ENCODE results near the gene CERK. TPM values are rescaled to one million over a fixed set of nuclear protein-coding genes. Genes with fewer than 3 reads are reported as not detected.
A peak's percentile ranks its signal among the peaks of the same experiment; 100 is the strongest.

The CERK gene
- total RNA-seq, 1 donor = 38.9 TPM

DNA sequence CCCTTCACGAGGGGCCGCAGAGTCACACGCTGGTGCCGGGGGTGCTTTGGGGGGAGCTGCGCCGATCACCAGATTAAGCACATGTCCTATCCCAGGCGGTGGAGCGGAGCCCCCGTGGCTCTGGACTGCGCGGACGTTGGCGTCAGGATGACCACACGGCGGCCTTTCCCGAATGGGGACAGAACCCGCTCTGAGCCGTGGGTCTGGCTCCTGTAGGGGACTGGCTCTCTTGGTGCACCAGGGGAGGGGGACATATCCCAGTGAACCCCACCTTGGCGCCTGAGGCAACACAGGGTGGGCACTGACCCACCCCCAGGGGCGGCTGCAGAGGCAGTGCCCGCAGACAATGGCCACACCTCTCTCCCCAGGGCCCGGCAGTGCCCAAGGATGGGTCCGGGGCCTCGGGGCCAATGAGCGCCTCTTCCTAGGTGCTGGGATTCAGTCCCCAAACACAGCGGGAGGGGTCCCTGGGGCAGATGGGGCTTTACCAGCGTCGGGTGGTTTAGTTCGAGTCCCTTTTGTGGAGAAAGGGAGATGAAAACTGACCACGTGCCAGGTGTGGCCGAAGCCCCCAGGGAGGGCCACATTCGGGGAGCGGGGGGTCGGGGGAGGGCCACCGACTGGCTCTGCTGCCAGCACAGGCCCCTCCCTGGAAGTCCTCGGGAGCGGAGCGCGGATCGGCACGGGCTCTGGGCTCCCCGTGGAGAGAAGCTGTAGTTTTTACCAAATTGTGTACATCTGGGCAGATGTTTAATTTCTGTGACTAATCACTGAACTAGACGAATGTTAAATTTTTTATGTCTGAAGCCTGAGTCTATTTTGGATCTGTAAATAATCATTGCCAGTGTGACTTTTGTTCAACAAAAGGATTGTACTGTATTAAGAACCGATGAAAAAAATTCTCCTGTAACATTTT, 59.0 kb downstream of the CERK start:
- TF ChIP-seq, protein P1, sequence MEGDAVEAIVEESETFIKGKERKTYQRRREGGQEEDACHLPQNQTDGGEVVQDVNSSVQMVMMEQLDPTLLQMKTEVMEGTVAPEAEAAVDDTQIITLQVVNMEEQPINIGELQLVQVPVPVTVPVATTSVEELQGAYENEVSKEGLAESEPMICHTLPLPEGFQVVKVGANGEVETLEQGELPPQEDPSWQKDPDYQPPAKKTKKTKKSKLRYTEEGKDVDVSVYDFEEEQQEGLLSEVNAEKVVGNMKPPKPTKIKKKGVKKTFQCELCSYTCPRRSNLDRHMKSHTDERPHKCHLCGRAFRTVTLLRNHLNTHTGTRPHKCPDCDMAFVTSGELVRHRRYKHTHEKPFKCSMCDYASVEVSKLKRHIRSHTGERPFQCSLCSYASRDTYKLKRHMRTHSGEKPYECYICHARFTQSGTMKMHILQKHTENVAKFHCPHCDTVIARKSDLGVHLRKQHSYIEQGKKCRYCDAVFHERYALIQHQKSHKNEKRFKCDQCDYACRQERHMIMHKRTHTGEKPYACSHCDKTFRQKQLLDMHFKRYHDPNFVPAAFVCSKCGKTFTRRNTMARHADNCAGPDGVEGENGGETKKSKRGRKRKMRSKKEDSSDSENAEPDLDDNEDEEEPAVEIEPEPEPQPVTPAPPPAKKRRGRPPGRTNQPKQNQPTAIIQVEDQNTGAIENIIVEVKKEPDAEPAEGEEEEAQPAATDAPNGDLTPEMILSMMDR (IDR thresholded peaks at IDR 0.05; ENCODE audit: insufficient read depth, low read depth, low read length) = no peak

DNA sequence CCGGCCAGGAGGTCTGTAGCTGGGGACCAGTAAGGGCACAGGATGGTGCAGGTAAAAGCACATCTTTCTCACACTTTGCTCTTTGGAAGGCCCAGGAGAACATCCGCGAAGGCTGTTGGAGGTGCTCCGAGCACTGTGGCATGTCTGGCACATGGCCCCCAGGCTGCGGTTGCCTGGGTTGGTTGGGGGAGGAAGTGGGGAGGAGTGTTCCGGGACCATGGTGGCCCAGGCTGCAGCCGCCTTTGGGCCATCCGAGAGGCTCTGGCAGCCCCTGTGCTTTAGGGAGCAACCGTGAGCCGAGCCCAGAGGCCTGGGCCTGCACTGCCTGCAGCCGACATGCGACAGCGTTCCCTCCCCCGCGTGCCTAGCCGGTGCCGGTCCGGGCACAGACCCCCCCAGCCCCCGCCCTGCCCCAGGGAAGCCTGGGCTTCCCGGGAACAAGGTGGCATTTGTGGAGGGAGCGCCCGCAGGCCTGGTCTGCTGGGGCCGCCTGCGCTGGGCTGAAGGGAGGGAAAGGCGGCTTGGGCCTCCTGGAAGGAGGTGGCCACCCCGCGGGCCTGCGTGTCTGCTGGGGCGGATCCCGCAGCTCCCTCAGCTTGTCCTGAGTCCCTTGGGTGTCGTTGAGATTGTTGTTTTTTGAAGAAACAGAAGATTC, 59.9 kb downstream of the CERK start:
- H3K4me3 ChIP-seq (ENCODE audit: low read depth, low read length) = no peak overlapping the region
- TF ChIP-seq, protein P1 (IDR thresholded peaks at IDR 0.05; ENCODE audit: insufficient read depth, low read depth, low read length) = no peak
- no peak for DNase-seq (ENCODE audit: low read depth)

More for the DNA sequence above, 59.0 kb downstream of the CERK start:
- no peak overlapping the region for H3K4me3 ChIP-seq (ENCODE audit: low read depth, low read length)
- peak; percentile 23 for DNase-seq (ENCODE audit: low read depth)

DNA sequence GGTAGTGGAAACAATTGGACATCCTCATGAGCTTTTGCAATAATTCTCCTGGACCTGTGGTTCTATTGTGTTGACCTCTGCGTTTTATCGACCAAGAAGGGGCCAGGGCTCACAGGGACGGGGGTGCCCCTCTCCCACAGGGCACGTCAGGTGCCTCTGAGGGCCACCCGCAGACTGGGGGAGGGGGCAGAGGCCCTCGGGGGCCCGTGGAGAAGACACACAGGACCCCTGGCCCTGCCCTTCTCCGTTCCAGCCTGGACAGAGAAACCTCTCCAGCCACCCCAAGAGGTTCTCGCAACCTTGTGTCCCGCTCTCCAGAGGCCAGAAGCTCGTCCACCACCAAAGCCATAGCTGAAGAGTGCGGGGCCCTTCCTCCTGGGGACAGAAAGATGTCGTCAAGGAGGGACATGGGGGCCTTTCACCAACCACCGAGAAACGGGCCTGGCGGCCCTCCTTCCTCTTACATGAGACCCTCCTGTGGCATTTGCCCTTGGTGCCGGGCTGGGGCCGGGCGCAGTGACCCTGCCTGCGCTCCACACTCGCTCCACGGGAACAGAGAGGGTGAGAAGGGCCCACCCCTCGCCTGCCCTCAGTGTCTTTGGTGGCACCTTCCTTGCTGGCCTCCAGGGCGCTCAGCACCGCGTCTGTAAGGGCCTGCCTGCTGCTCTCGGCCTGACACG, 60.6 kb downstream of the CERK start:
- H3K4me3 ChIP-seq (ENCODE audit: low read depth, low read length) = no peak overlapping the region
- TF ChIP-seq, protein P1 (IDR thresholded peaks at IDR 0.05; ENCODE audit: insufficient read depth, low read depth, low read length) = no peak
- DNase-seq (ENCODE audit: low read depth) = no peak

DNA sequence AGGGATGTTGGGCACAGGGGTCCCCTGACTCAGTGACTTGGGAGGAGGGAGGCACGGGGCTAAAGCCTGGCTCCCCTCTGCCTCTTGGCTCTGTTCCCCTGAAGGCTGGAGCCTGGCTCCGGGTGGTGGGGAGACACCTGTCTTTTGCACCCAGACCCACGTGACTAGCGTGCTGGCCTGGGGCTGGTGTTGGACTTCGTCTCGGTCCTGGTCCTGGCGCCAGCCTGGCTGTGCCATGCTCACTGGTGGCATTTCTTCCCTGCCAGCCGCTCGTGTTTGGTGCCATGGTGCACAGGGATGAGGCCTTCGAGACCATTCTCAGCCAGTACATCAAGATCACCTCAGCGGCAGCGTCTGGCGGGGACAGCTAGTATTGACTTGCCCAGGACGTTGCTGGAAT, 61.2 kb downstream of the CERK start:
- no peak for DNase-seq (ENCODE audit: low read depth)
- no peak overlapping the region for H3K4me3 ChIP-seq (ENCODE audit: low read depth, low read length)
- TF ChIP-seq, protein P1 (IDR thresholded peaks at IDR 0.05; ENCODE audit: insufficient read depth, low read depth, low read length) = no peak

DNA sequence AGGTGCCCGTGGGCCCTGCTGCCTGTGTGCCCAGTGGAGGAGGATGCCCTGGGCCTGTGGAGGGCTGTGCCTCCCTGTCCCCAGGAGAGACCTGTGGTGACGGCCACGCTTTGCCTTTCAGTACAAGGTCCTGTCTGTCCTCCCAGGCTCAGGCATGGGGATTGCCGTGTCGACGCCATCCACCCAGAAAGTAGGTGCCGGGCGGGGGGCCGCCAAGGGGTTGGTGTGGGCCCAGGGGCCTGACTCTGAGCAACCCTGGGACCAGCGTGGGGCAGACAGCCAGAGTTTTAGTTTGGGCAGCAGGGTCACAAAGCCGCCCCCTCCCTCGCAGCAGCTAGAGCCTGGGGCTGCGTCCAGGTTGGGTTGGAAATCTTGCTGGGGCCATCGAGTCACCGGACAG, 61.6 kb downstream of the CERK start:
- TF ChIP-seq, protein P1 (IDR thresholded peaks at IDR 0.05; ENCODE audit: insufficient read depth, low read depth, low read length) = no peak
- H3K4me3 ChIP-seq (ENCODE audit: low read depth, low read length) = no peak overlapping the region
- no peak for DNase-seq (ENCODE audit: low read depth)

DNA sequence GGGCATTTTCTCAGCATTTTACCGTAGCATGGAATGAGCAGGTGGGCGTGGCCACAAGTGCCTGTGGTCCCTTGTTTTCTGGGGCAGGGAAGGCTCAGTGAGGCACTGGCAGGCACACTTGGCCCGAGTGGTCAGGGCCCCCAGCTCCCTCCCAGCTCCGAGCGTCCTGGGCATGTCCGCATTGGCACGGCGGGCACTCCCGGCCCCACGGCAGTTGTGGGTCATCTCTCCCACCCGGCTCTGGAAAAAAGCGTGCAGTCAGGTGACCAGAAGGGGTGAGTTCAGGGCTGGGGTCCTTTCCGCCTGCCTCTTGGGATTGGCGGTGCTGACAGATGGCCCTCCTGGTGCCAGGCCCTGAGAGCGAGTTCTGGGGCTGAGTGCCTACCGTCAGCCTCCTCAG, 62.1 kb downstream of the CERK start:
- DNase-seq (ENCODE audit: low read depth) = no peak
- H3K4me3 ChIP-seq (ENCODE audit: low read depth, low read length) = no peak overlapping the region

More for the DNA sequence above, 62.1 kb downstream of the CERK start:
- TF ChIP-seq, protein P1 (IDR thresholded peaks at IDR 0.05; ENCODE audit: insufficient read depth, low read depth, low read length) = no peak

All from fibroblast of villous mesenchyme (primary cell).